OCI-LY1 (cell line): ENCODE results near the gene SLC41A2.
"Not testable (repeated sequence)": the region's sequence is repeated elsewhere in the genome, so short reads cannot be mapped to it uniquely, and the experiment has no call there.

Source experiments
- H2AFZ ChIP-seq: fragments of 200-600 bp; sonication (generic), shearing (Covaris generic); 2 replicates; pipeline ENCODE4 v1.6.0; 2014; ENCODE audit warnings: antibody characterized with exemption, mild to moderate bottlenecking, low read length
- H3F3A ChIP-seq: fragments of 200-600 bp; sonication (generic), shearing (Covaris generic); 2 replicates; pipeline ENCODE4 v1.6.0; 2014; ENCODE audit warnings: mild to moderate bottlenecking, antibody characterized with exemption, low read length, moderate library complexity; ENCODE audit not compliant: insufficient read depth
- H3K27ac ChIP-seq: fragments of 200-600 bp; sonication (generic); 2 replicates; pipeline ENCODE4 v1.5.1; 2014; ENCODE audit warnings: low read length, mixed run types, mild to moderate bottlenecking, low read depth; ENCODE audit not compliant: poor library complexity, severe bottlenecking
- H3K27me3 ChIP-seq: fragments of 200-600 bp; sonication (generic); 2 replicates; pipeline ENCODE4 v1.6.0; 2014; ENCODE audit warnings: antibody characterized with exemption, mild to moderate bottlenecking, low read length, moderate library complexity; ENCODE audit not compliant: insufficient read depth
- H3K36me3 ChIP-seq: fragments of 200-600 bp; sonication (generic); 2 replicates; pipeline ENCODE4 v1.6.1; 2014; ENCODE audit warnings: mild to moderate bottlenecking, antibody characterized with exemption, low read length, moderate library complexity, mixed read lengths; ENCODE audit not compliant: insufficient read depth
- H3K4me1 ChIP-seq: fragments of 200-600 bp; sonication (generic); 2 replicates; pipeline ENCODE4 v1.5.1; 2014; ENCODE audit warnings: mild to moderate bottlenecking, low read length, moderate library complexity; ENCODE audit not compliant: insufficient read depth, severe bottlenecking
- H3K4me2 ChIP-seq: fragments of 200-600 bp; sonication (generic), shearing (Covaris generic); 2 replicates; pipeline ENCODE4 v1.6.1; 2014; ENCODE audit warnings: low read length
- H3K4me3 ChIP-seq: fragments of 200-600 bp; sonication (generic); 2 replicates; pipeline ENCODE4 v1.5.1; 2014; ENCODE audit warnings: low read length, low read depth, mild to moderate bottlenecking, mixed read lengths; ENCODE audit not compliant: poor library complexity, severe bottlenecking
- H3K79me2 ChIP-seq: fragments of 200-600 bp; shearing (Covaris generic); 2 replicates; pipeline ENCODE4 v1.6.1; 2016; ENCODE audit warnings: mixed run types, low read length, mixed read lengths; ENCODE audit not compliant: insufficient read depth
- H3K9ac ChIP-seq: fragments of 200-600 bp; sonication (generic), shearing (Covaris generic); 2 replicates; pipeline ENCODE4 v1.6.1; 2014; ENCODE audit warnings: mild to moderate bottlenecking, low read length, mixed read lengths
- H3K9me2 ChIP-seq: fragments of 200-600 bp; sonication (generic), shearing (Covaris generic); 2 replicates; pipeline ENCODE4 v1.6.1; 2014; ENCODE audit warnings: low read depth, mild to moderate bottlenecking, low read length, mixed read lengths
- H3K9me3 ChIP-seq: fragments of 200-600 bp; shearing (Covaris generic); 2 replicates; pipeline ENCODE4 v1.6.1; 2014; ENCODE audit warnings: low read length, mixed read lengths
- H4K20me1 ChIP-seq: fragments of 200-600 bp; sonication (generic), shearing (Covaris generic); 2 replicates; pipeline ENCODE4 v1.6.0; 2016; ENCODE audit warnings: mild to moderate bottlenecking, low read length; ENCODE audit not compliant: insufficient read depth
- EZH2 ChIP-seq: fragments of 200-600 bp; sonication (generic), shearing (Covaris generic); IDR thresholded peaks from 2 replicates; pipeline ENCODE4 v1.8.0; 2017; ENCODE audit warnings: borderline replicate concordance, mixed run types, mild to moderate bottlenecking, antibody characterized with exemption, low read length, moderate library complexity, mixed read lengths
- TF ChIP-seq, protein P1 (sequence below): fragments of 200-600 bp; sonication (generic), shearing (Covaris generic); IDR thresholded peaks from 2 replicates; pipeline ENCODE4 v1.5.1; 2017; ENCODE audit warnings: mild to moderate bottlenecking, antibody characterized with exemption, low read length, moderate library complexity, mixed read lengths

Gene SLC41A2

DNA sequence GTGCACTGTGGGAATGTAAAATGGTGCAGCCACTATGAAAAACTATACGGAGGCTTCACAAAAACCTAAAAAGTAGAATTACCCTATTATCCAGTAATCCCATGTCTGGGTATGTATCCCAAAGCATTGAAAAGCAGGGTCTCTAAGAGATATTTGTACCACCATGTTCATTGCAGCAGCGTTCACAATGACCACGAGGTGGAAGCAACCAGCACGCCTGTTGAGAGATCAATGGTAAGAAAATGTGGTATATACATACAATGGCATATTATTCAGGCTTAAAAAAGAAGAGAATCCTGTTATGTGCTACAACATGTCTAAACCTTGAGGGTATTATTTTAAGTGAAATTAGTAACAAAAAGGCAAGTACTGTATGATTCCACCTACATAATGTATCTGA lies 27.1 kb upstream of the SLC41A2 start:
- H4K20me1 ChIP-seq, result no peaks in the 10 kb centered on the region
- no peak overlapping the region for H3K27ac ChIP-seq
- peak overlapping the region; percentile 91; the same call in 1 of the 2 replicates for H2AFZ ChIP-seq
- peaks cover 21% of the 10 kb centered on the region for H3K4me1 ChIP-seq
- no peaks in the 10 kb centered on the region for H3K9me3 ChIP-seq
- H3K27me3 ChIP-seq, result no peaks in the 10 kb centered on the region
- peak overlapping the region; percentile 92 for H3K4me2 ChIP-seq
- peaks cover 18% of the 10 kb centered on the region for H3K36me3 ChIP-seq
- H3K9ac ChIP-seq, result no peak overlapping the region
- H3K79me2 ChIP-seq, result peaks cover 14% of the 10 kb centered on the region
- no peaks in the 10 kb centered on the region for H3K9me2 ChIP-seq
- no peak for TF ChIP-seq EZH2
- TF ChIP-seq, protein P1, sequence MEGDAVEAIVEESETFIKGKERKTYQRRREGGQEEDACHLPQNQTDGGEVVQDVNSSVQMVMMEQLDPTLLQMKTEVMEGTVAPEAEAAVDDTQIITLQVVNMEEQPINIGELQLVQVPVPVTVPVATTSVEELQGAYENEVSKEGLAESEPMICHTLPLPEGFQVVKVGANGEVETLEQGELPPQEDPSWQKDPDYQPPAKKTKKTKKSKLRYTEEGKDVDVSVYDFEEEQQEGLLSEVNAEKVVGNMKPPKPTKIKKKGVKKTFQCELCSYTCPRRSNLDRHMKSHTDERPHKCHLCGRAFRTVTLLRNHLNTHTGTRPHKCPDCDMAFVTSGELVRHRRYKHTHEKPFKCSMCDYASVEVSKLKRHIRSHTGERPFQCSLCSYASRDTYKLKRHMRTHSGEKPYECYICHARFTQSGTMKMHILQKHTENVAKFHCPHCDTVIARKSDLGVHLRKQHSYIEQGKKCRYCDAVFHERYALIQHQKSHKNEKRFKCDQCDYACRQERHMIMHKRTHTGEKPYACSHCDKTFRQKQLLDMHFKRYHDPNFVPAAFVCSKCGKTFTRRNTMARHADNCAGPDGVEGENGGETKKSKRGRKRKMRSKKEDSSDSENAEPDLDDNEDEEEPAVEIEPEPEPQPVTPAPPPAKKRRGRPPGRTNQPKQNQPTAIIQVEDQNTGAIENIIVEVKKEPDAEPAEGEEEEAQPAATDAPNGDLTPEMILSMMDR, result peak; percentile 32; the same call in 1 of the 2 replicates
- H3K4me3 ChIP-seq, result peak overlapping the region; percentile 79
- no peaks in the 10 kb centered on the region for H3F3A ChIP-seq

DNA sequence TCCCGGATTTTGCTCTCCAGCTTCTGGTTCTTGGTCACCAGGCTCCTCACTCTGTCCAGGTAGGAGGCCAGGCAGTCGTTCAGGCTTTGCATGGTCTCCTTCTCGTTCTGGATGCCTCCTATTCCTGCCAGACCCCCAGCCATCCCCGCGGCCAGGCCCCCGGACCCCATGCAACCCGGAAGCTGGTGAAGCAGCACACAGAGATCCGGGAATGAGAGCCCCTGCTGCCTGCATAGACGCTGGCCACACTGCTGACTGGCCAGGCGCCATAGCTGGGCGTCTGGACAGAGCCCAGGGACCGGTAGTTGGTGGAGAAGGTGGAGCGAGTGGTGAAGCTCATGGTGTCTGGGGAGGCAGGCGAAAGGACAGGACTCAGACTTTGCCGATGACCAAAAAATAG lies 19.6 kb upstream of the SLC41A2 start:
- not testable (repeated sequence) for H4K20me1 ChIP-seq, H3K9me2 ChIP-seq, H3K9me3 ChIP-seq, H3K9ac ChIP-seq, H3K36me3 ChIP-seq, H3K4me1 ChIP-seq, H3K4me2 ChIP-seq, H3K27ac ChIP-seq, H3K79me2 ChIP-seq, H2AFZ ChIP-seq, H3K27me3 ChIP-seq, H3F3A ChIP-seq, H3K4me3 ChIP-seq

DNA sequence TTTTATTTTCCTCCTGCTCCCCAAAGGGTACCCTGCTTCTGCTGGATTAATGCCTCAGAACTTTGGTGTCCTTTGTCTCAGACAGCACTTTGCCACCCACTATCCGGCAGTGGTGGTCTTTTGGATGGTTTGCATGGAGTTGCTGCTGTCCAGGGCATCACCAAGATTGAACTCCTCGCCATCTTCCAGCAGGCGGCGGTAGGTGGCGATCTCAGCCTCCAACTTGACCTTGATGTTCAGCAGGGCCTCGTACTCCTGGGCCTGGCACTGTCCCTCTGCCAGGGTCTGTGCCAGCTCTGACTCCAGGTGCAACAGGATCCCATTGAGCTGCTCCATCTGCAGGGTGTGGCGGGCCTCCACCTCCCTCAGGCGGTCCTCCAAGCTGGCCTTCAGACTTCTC lies 18.6 kb upstream of the SLC41A2 start:
- Histone ChIP-seq H3K79me2 (no peaks in the 10 kb centered on the region), H3K27ac (no peak overlapping the region), H2AFZ (no peak overlapping the region), H3F3A (no peaks in the 10 kb centered on the region), H3K9ac (no peak overlapping the region), H3K4me2 (no peak overlapping the region), H3K36me3 (no peaks in the 10 kb centered on the region; the same call in 1 of the 2 replicates), H3K4me3 (no peak overlapping the region), H3K4me1 (peaks cover 7% of the 10 kb centered on the region), H3K9me3 (no peaks in the 10 kb centered on the region), H3K27me3 (no peaks in the 10 kb centered on the region), H4K20me1 (no peaks in the 10 kb centered on the region), H3K9me2 (no peaks in the 10 kb centered on the region)
- TF ChIP-seq, protein P1, result peak; percentile 27; the same call in 1 of the 2 replicates
- TF ChIP-seq EZH2, result no peak

GRCh38 chr12:104975587-104976343 lies 17.7 kb upstream of the SLC41A2 start:
- Histone ChIP-seq H3K4me2 (no peak overlapping the region), H3K36me3 (no peaks in the 10 kb centered on the region; the same call in 1 of the 2 replicates), H3K27ac (no peak overlapping the region), H4K20me1 (no peaks in the 10 kb centered on the region), H3K79me2 (no peaks in the 10 kb centered on the region), H3K27me3 (no peaks in the 10 kb centered on the region), H3K9ac (no peak overlapping the region), H3F3A (no peaks in the 10 kb centered on the region), H2AFZ (no peak overlapping the region), H3K4me1 (peaks cover 7% of the 10 kb centered on the region), H3K4me3 (no peak overlapping the region), H3K9me2 (no peaks in the 10 kb centered on the region), H3K9me3 (no peaks in the 10 kb centered on the region)
- TF ChIP-seq, protein P1, result no peak
- TF ChIP-seq EZH2, result no peak
